ENCODE measurements around the gene PCDHGA6. TPM values are rescaled to one million over a fixed set of nuclear protein-coding genes. Genes with fewer than 3 reads are reported as not detected.
A peak's percentile ranks its signal among the peaks of the same experiment; 100 is the strongest.
"Not testable (repeated sequence)": the region's sequence is repeated elsewhere in the genome, so short reads cannot be mapped to it uniquely, and the experiment has no call there.

PCDHGA6 gene
- polyA plus RNA-seq, 1 of the 3 experiments (the other 2 are of a cell fraction), result 1.4 TPM

- CTCF ChIA-PET, result interaction anchor here (2.0 kb wide), 1 partner anchor 170 kb away, joined by 5 read pairs; no protein-coding TSS in a partner anchor
- H3K79me2 ChIP-seq (ENCODE audit: insufficient read depth); H3F3A ChIP-seq (replicated peaks; ENCODE audit: insufficient read depth); DNase-seq; H3K27ac ChIP-seq (ENCODE audit: low read depth in 2 of 2, low read length in 1 of 2); H3K4me3 ChIP-seq (ENCODE audit: low read depth in 2 of 2, low read length in 1 of 2); H3K9me2 ChIP-seq; H2AFZ ChIP-seq (ENCODE audit: low read depth); H3K4me1 ChIP-seq (ENCODE audit: control insufficient read depth in 1 of 2, insufficient read depth in 2 of 2, low read depth in 1 of 2, low read length in 1 of 2); H3K27me3 ChIP-seq (ENCODE audit: insufficient read depth); H3K9me3 ChIP-seq; H3K4me2 ChIP-seq; POLR2A ChIA-PET; H4K20me1 ChIP-seq (ENCODE audit: insufficient read depth); H3K9ac ChIP-seq: not testable (repeated sequence)
- 80% methylated on average over 21 of the region's 40 CpGs for WGBS (ENCODE audit: low lambda C conversion rate)
- peak; percentile 8; the same call in 1 of the 2 replicates for TF ChIP-seq CTCF (IDR thresholded peaks at IDR 0.05)
- peaks cover 0 to 13% of the 10 kb centered on the region in 2 experiments for H3K36me3 ChIP-seq (replicated peaks in 1 of 2; ENCODE audit: control insufficient read depth in 1 of 2, insufficient read depth in 2 of 2, low read length in 1 of 2)
Measured at GRCh38 chr5:141387557-141388311, 14.0 kb downstream of the PCDHGA6 start, which contains the start of gene PCDHGB4. TSS of gene PCDHGB4 (plus strand) at chr5:141387698. CDS start at chr5:141387885, 187 bp downstream.

GRCh38 chr5:141388661-141389060 is 15.0 kb downstream of the PCDHGA6 start:
- peaks cover 0 to 17% of the 10 kb centered on the region in 2 experiments for H3K36me3 ChIP-seq (replicated peaks in 1 of 2; ENCODE audit: control insufficient read depth in 1 of 2, insufficient read depth in 2 of 2, low read length in 1 of 2)
- TF ChIP-seq NFIC (IDR thresholded peaks at IDR 0.05; ENCODE audit: borderline replicate concordance) (no peak), PBX3 (IDR thresholded peaks at IDR 0.05) (no peak), YY1 (IDR thresholded peaks at IDR 0.05; ENCODE audit: low read depth) (no peak), TEAD4 (IDR thresholded peaks at IDR 0.05; ENCODE audit: borderline replicate concordance, insufficient read depth) (no peak), SIN3A (IDR thresholded peaks at IDR 0.05; ENCODE audit: borderline replicate concordance, low read depth, low read length) (no peak), SMC3 (IDR thresholded peaks at IDR 0.05; ENCODE audit: low read depth, low read length) (no peak), GATA2 (CRISPR knock-in tag; IDR thresholded peaks at IDR 0.05) (no peak), IRF3 (IDR thresholded peaks at IDR 0.05; ENCODE audit: low read depth, low read length) (no peak), RAD21 (IDR thresholded peaks at IDR 0.05; ENCODE audit: low read length) (no peak), EP300 (IDR thresholded peaks at IDR 0.05; ENCODE audit: borderline replicate concordance in 1 of 2, low read depth in 1 of 2, low read length in 1 of 2) (no peak), GABPA (IDR thresholded peaks at IDR 0.05; ENCODE audit: low read depth) (no peak), MXI1 (IDR thresholded peaks at IDR 0.05; ENCODE audit: low read depth, low read length) (no peak), ZBTB33 (IDR thresholded peaks at IDR 0.05; ENCODE audit: borderline replicate concordance, low read depth) (no peak), FOXJ3 (CRISPR knock-in tag; IDR thresholded peaks at IDR 0.05) (no peak)
- no peaks in the 10 kb centered on the region for H3K27me3 ChIP-seq (ENCODE audit: insufficient read depth)
- H3K4me1 ChIP-seq (ENCODE audit: control insufficient read depth in 1 of 2, insufficient read depth in 2 of 2, low read depth in 1 of 2, low read length in 1 of 2), result no peaks in the 10 kb centered on the region
- ChIA-PET CTCF (interaction anchor here (1.1 to 1.4 kb wide), 2 partner anchors 136 to 514 kb away, joined by 3 to 4 read pairs; no protein-coding TSS in a partner anchor), POLR2A (no interaction called here)
- H3K9me3 ChIP-seq, result peaks cover 6% of the 10 kb centered on the region; the same call in 1 of the 2 replicates
- no peaks in the 10 kb centered on the region for H3K9me2 ChIP-seq
- no peaks in the 10 kb centered on the region for H3F3A ChIP-seq (replicated peaks; ENCODE audit: insufficient read depth)
- no peak for DNase-seq
- no peak overlapping the region for H3K27ac ChIP-seq (ENCODE audit: low read depth in 2 of 2, low read length in 1 of 2)
- no peak overlapping the region for H3K9ac ChIP-seq
- H3K79me2 ChIP-seq (ENCODE audit: insufficient read depth), result 0 out of 2 replicates have a peak, but pooled peaks cover 5% of the 10 kb centered on the region
- 70% methylated on average over 10 of the region's 10 CpGs for WGBS (ENCODE audit: low lambda C conversion rate)
- H4K20me1 ChIP-seq (ENCODE audit: insufficient read depth), result no peaks in the 10 kb centered on the region
- H2AFZ ChIP-seq (ENCODE audit: low read depth), result no peak overlapping the region
- H3K4me3 ChIP-seq (ENCODE audit: low read depth in 2 of 2, low read length in 1 of 2), result no peak overlapping the region; a peak in 1 of 4 replicates
- no peak overlapping the region for H3K4me2 ChIP-seq
